SK-N-SH (cell line): ENCODE data around the gene NFE2L3. TPM values are rescaled to one million over a fixed set of nuclear protein-coding genes. Genes with fewer than 3 reads are reported as not detected.

Experiments used
- CTCF ChIA-PET: fragments of 300-600, 350-600 bp; formaldehyde crosslinking; extraction: SDS; loops from one replicate; lab custom pipeline; 2021; lab: Yijun Ruan, JAX
- POLR2A ChIA-PET: fragments of 350-600 bp; sonication (Branson Sonifier 250); formaldehyde crosslinking; extraction: SDS; loops from one replicate; lab custom pipeline; 2020; ENCODE audit warnings: antibody characterized with exemption, inconsistent platforms; lab: Yijun Ruan, JAX
- DNase-seq: peaks from one replicate; pipeline ENCODE4 v3.0.0; 2012
- H2AFZ ChIP-seq: fragments of 200-600 bp; sonication (generic); 2 replicates; pipeline ENCODE4 v1.8.1; 2016; ENCODE audit warnings: antibody characterized with exemption, mild to moderate bottlenecking, low read depth
- H3F3A ChIP-seq: fragments of 200-600 bp; sonication (generic); replicated peaks from 2 replicates; pipeline ENCODE3; 2016; ENCODE audit warnings: antibody characterized with exemption, mild to moderate bottlenecking; ENCODE audit not compliant: insufficient read depth
- H3K27ac ChIP-seq, 2 experiments: fragments of 200-500 bp in 1 of 2; fragments of 200-600 bp in 1 of 2; sonication (Bioruptor generic) in 1 of 2; sonication (generic), shearing (Covaris generic) in 1 of 2; 2 replicates each; pipeline versions ENCODE4 v1.5.1 to v1.6.1; 2014 to 2016; ENCODE audit warnings: low read depth in 2 of 2, inconsistent platforms in 1 of 2, low read length in 1 of 2, mild to moderate bottlenecking in 1 of 2, mixed read lengths in 1 of 2
- H3K27me3 ChIP-seq: fragments of 200-600 bp; sonication (generic), shearing (Covaris generic); 2 replicates; pipeline ENCODE4 v1.6.1; 2016; ENCODE audit warnings: mixed run types; ENCODE audit not compliant: insufficient read depth
- H3K36me3 ChIP-seq, 2 experiments: fragments of 200-500 bp in 1 of 2; fragments of 200-600 bp in 1 of 2; sonication (Bioruptor generic) in 1 of 2; sonication (generic) in 1 of 2; replicated peaks in 1 of 2; 2 replicates each; pipeline versions ENCODE3 to v1.5.1; 2014 to 2016; ENCODE audit warnings: low read length in 1 of 2, mild to moderate bottlenecking in 1 of 2; ENCODE audit not compliant: insufficient read depth in 2 of 2, control insufficient read depth in 1 of 2
- H3K4me1 ChIP-seq, 2 experiments: fragments of 200-500 bp in 1 of 2; fragments of 200-600 bp in 1 of 2; sonication (Bioruptor generic) in 1 of 2; sonication (generic), shearing (Covaris generic) in 1 of 2; 2 replicates each; pipeline versions ENCODE4 v1.5.1 to v1.6.1; 2014 to 2016; ENCODE audit warnings: low read depth in 1 of 2, low read length in 1 of 2, mixed run types in 1 of 2; ENCODE audit not compliant: insufficient read depth in 2 of 2, control insufficient read depth in 1 of 2
- H3K4me2 ChIP-seq: fragments of 200-600 bp; sonication (generic), shearing (Covaris generic); 2 replicates; pipeline ENCODE4 v1.6.1; 2017; ENCODE audit warnings: mixed run types
- H3K4me3 ChIP-seq, 2 experiments: fragments of 200-500 bp in 1 of 2; fragments of 200-600 bp in 1 of 2; sonication (Bioruptor generic) in 1 of 2; sonication (generic), shearing (Covaris generic) in 1 of 2; 2 replicates each; pipeline versions ENCODE4 v1.5.1 to v1.8.1; 2014 to 2016; ENCODE audit warnings: low read depth in 2 of 2, inconsistent platforms in 1 of 2, low read length in 1 of 2, mild to moderate bottlenecking in 1 of 2, mixed read lengths in 1 of 2, moderate library complexity in 1 of 2
- H3K79me2 ChIP-seq: fragments of 200-600 bp; sonication (generic); 2 replicates; pipeline ENCODE4 v1.8.1; 2017; ENCODE audit warnings: mild to moderate bottlenecking; ENCODE audit not compliant: insufficient read depth
- H3K9ac ChIP-seq: fragments of 200-600 bp; sonication (generic); 2 replicates; pipeline ENCODE4 v1.6.1; 2017; ENCODE audit warnings: mixed run types
- H3K9me2 ChIP-seq: fragments of 200-600 bp; sonication (generic); 2 replicates; pipeline ENCODE4 v1.6.1; 2017; ENCODE audit warnings: mixed run types
- H3K9me3 ChIP-seq: fragments of 200-600 bp; sonication (generic); 2 replicates; pipeline ENCODE4 v1.6.1; 2017; ENCODE audit warnings: mixed run types, mild to moderate bottlenecking, moderate library complexity
- H4K20me1 ChIP-seq: fragments of 200-600 bp; sonication (generic); 2 replicates; pipeline ENCODE4 v1.6.1; 2017; ENCODE audit warnings: mild to moderate bottlenecking, mixed run types; ENCODE audit not compliant: insufficient read depth
- CHD2 ChIP-seq: fragments of 150-350 bp; IDR thresholded peaks from 2 replicates; pipeline ENCODE4 v1.6.1; 2018; ENCODE audit warnings: low read length; ENCODE audit not compliant: partially characterized antibody
- ELF1 ChIP-seq: IDR thresholded peaks from 2 replicates; pipeline ENCODE4 v1.4.0; 2012
- EP300 ChIP-seq, 2 experiments: IDR thresholded peaks; 2 replicates each; pipeline versions ENCODE4 v1.4.0 to v1.6.1; 2012; ENCODE audit warnings: borderline replicate concordance in 1 of 2, low read depth in 1 of 2, low read length in 1 of 2
- EZH2phosphoT487 ChIP-seq: fragments of 200-600 bp; sonication (generic); IDR thresholded peaks from 2 replicates; pipeline ENCODE4 v1.6.1; 2017; ENCODE audit warnings: low read depth, mixed run types, mild to moderate bottlenecking, antibody characterized with exemption, moderate library complexity, borderline replicate concordance
- FOXJ3 ChIP-seq: sonication (generic); formaldehyde crosslinking; IDR thresholded peaks from 2 replicates; pipeline ENCODE4 v1.5.1; 2020; ENCODE audit warnings: mild to moderate bottlenecking, missing genetic modification reagents
- GATA2 ChIP-seq: sonication (generic); formaldehyde crosslinking; IDR thresholded peaks from 2 replicates; pipeline ENCODE4 v1.5.0; 2020; ENCODE audit warnings: mild to moderate bottlenecking, missing genetic modification reagents
- JUND ChIP-seq: IDR thresholded peaks from 2 replicates; pipeline ENCODE4 v1.4.0; 2012
- MXI1 ChIP-seq: IDR thresholded peaks from 2 replicates; pipeline ENCODE4 v1.6.1; 2012; ENCODE audit warnings: mild to moderate bottlenecking, low read depth, low read length, improper control_type of control experiment
- NFIC ChIP-seq: IDR thresholded peaks from 2 replicates; pipeline ENCODE4 v1.4.0; 2012; ENCODE audit warnings: borderline replicate concordance
- NRF1 ChIP-seq: IDR thresholded peaks from 2 replicates; pipeline ENCODE4 v1.6.1; 2012; ENCODE audit warnings: low read depth, mild to moderate bottlenecking, low read length
- RAD21 ChIP-seq: IDR thresholded peaks from 2 replicates; pipeline ENCODE4 v1.6.1; 2012; ENCODE audit warnings: mild to moderate bottlenecking, low read length
- RCOR1 ChIP-seq: fragments of 150-350 bp; IDR thresholded peaks from 2 replicates; pipeline ENCODE4 v1.6.1; 2017; ENCODE audit warnings: antibody characterized with exemption, low read length
- SMC3 ChIP-seq: IDR thresholded peaks from 2 replicates; pipeline ENCODE4 v1.6.1; 2012; ENCODE audit warnings: low read depth, low read length, improper control_type of control experiment
- YY1 ChIP-seq: IDR thresholded peaks from 2 replicates; pipeline ENCODE4 v1.4.0; 2012; ENCODE audit warnings: low read depth, mild to moderate bottlenecking
- WGBS: methylation state at CpG from one replicate; pipeline ENCODE4 v1.1.6; 2017; ENCODE audit warnings: low lambda C conversion rate; 5-methylcytosine and 5-hydroxymethylcytosine counted together
- polyA plus RNA-seq, 3 experiments: library from polyadenylated mRNA; depleted of rRNA; stranded (reverse); fragments of >200 nt; gene quantifications; 2 replicates each; pipeline ENCODE4 v1.2.3, GENCODE V29; 2012
- TF ChIP-seq, protein P1 (sequence below): IDR thresholded peaks from 2 replicates; pipeline ENCODE4 v1.4.0; 2012; ENCODE audit warnings: low read depth, borderline replicate concordance
- TF ChIP-seq, protein P2 (sequence below): fragments of 200-600 bp; sonication (generic); IDR thresholded peaks from 2 replicates; pipeline ENCODE4 v1.6.1; 2017; ENCODE audit warnings: antibody characterized with exemption, mild to moderate bottlenecking, moderate library complexity
- TF ChIP-seq, protein P3 (sequence below): IDR thresholded peaks from 2 replicates; pipeline ENCODE4 v1.4.0; 2012; ENCODE audit warnings: low read depth, borderline replicate concordance
- TF ChIP-seq, protein P4 (sequence below): IDR thresholded peaks from 2 replicates; pipeline ENCODE4 v1.6.1; 2012; ENCODE audit warnings: mild to moderate bottlenecking, low read depth, low read length, moderate library complexity

The NFE2L3 gene
- polyA plus RNA-seq, 1 of the 3 experiments (the other 2 are of a cell fraction) = 36.1 TPM

DNA sequence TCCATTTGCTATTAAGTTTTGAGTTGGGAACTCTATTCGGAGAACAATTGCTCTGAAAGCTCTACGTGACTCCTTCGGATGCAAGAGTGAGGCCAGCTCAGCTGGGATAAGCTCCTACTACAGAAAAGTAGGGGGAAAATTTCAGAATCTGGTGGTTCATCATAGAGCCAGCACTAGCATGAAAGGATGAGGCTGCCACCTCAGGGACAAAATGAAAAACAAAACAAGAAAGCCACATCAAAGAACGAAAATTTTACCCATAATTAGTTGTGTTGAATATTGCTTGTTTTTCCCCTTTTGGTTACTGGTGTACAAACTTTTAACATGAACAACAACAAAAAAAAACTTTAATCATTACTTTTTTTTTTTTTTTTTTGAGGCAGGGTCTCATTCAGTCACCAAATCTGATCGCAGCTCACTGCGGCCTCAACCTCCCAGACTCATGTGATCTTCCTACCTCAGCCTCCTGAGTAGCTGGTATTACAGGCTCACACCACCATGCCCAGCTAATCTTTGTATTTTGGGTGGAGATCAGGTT lies 39.7 kb upstream of the NFE2L3 start (continued):
- TF ChIP-seq, protein P1, sequence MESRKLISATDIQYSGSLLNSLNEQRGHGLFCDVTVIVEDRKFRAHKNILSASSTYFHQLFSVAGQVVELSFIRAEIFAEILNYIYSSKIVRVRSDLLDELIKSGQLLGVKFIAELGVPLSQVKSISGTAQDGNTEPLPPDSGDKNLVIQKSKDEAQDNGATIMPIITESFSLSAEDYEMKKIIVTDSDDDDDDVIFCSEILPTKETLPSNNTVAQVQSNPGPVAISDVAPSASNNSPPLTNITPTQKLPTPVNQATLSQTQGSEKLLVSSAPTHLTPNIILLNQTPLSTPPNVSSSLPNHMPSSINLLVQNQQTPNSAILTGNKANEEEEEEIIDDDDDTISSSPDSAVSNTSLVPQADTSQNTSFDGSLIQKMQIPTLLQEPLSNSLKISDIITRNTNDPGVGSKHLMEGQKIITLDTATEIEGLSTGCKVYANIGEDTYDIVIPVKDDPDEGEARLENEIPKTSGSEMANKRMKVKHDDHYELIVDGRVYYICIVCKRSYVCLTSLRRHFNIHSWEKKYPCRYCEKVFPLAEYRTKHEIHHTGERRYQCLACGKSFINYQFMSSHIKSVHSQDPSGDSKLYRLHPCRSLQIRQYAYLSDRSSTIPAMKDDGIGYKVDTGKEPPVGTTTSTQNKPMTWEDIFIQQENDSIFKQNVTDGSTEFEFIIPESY = no peak
- TF ChIP-seq, protein P2, sequence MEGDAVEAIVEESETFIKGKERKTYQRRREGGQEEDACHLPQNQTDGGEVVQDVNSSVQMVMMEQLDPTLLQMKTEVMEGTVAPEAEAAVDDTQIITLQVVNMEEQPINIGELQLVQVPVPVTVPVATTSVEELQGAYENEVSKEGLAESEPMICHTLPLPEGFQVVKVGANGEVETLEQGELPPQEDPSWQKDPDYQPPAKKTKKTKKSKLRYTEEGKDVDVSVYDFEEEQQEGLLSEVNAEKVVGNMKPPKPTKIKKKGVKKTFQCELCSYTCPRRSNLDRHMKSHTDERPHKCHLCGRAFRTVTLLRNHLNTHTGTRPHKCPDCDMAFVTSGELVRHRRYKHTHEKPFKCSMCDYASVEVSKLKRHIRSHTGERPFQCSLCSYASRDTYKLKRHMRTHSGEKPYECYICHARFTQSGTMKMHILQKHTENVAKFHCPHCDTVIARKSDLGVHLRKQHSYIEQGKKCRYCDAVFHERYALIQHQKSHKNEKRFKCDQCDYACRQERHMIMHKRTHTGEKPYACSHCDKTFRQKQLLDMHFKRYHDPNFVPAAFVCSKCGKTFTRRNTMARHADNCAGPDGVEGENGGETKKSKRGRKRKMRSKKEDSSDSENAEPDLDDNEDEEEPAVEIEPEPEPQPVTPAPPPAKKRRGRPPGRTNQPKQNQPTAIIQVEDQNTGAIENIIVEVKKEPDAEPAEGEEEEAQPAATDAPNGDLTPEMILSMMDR = no peak
- TF ChIP-seq RCOR1 (no peak), YY1 (no peak), SMC3 (no peak), JUND (no peak)

DNA sequence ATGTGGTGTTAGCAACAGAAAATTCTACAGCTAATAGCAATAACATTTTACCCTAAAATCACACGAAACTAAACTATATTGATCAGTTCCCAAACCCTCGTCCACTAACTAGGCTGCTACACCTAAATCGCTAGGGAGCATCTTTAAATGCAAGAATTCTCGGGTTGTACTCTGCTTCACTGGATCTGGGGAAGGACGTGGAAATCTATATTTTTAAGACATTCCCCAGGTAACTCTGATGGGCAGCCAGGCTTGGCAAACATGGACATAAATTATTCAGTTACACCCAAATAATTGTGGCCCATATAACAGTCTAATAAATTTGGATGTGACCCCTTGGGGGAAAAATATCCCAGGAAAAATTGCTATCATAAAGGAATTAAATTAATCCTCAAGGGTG lies 36.3 kb upstream of the NFE2L3 start:
- H3K9ac ChIP-seq = no peak overlapping the region
- no peaks in the 10 kb centered on the region for H3K9me2 ChIP-seq
- H3K27ac ChIP-seq = no peak overlapping the region
- no peaks in the 10 kb centered on the region for H3K79me2 ChIP-seq
- no peaks in the 10 kb centered on the region; the same call in 1 of the 2 replicates for H3K27me3 ChIP-seq
- no peaks in the 10 kb centered on the region for H3K4me1 ChIP-seq
- CTCF ChIA-PET = interaction anchor here (1.5 kb wide), 1 partner anchor 20 kb away, joined by 3 read pairs; no protein-coding TSS in a partner anchor
- no peak for DNase-seq
- no peaks in the 10 kb centered on the region for H4K20me1 ChIP-seq
- H3K4me2 ChIP-seq = no peak overlapping the region
- WGBS = 37% methylated on average over 5 of the region's 5 CpGs
- no peaks in the 10 kb centered on the region for H3K36me3 ChIP-seq
- POLR2A ChIA-PET = no interaction called here
- H2AFZ ChIP-seq = no peak overlapping the region
- no peaks in the 10 kb centered on the region for H3K9me3 ChIP-seq
- H3K4me3 ChIP-seq = no peak overlapping the region
- TF ChIP-seq, protein P3, sequence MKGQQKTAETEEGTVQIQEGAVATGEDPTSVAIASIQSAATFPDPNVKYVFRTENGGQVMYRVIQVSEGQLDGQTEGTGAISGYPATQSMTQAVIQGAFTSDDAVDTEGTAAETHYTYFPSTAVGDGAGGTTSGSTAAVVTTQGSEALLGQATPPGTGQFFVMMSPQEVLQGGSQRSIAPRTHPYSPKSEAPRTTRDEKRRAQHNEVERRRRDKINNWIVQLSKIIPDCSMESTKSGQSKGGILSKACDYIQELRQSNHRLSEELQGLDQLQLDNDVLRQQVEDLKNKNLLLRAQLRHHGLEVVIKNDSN = no peak
- TF ChIP-seq NRF1 (no peak), GATA2 (no peak), MXI1 (no peak), EZH2phosphoT487 (no peak), EP300 (IDR thresholded peaks at IDR 0.05; ENCODE audit: borderline replicate concordance in 1 of 2, low read depth in 1 of 2, low read length in 1 of 2) (no peak), FOXJ3 (CRISPR knock-in tag) (no peak), CHD2 (no peak), YY1 (no peak), RAD21 (no peak), ELF1 (no peak), NFIC (no peak)
- TF ChIP-seq, protein P4, sequence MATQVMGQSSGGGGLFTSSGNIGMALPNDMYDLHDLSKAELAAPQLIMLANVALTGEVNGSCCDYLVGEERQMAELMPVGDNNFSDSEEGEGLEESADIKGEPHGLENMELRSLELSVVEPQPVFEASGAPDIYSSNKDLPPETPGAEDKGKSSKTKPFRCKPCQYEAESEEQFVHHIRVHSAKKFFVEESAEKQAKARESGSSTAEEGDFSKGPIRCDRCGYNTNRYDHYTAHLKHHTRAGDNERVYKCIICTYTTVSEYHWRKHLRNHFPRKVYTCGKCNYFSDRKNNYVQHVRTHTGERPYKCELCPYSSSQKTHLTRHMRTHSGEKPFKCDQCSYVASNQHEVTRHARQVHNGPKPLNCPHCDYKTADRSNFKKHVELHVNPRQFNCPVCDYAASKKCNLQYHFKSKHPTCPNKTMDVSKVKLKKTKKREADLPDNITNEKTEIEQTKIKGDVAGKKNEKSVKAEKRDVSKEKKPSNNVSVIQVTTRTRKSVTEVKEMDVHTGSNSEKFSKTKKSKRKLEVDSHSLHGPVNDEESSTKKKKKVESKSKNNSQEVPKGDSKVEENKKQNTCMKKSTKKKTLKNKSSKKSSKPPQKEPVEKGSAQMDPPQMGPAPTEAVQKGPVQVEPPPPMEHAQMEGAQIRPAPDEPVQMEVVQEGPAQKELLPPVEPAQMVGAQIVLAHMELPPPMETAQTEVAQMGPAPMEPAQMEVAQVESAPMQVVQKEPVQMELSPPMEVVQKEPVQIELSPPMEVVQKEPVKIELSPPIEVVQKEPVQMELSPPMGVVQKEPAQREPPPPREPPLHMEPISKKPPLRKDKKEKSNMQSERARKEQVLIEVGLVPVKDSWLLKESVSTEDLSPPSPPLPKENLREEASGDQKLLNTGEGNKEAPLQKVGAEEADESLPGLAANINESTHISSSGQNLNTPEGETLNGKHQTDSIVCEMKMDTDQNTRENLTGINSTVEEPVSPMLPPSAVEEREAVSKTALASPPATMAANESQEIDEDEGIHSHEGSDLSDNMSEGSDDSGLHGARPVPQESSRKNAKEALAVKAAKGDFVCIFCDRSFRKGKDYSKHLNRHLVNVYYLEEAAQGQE = no peak
- no peaks in the 10 kb centered on the region for H3F3A ChIP-seq
